ENCODE results near the gene GALP.

- no peak for TF ChIP-seq CTCF (IDR thresholded peaks at IDR 0.05)
- TF ChIP-seq POLR2A (IDR thresholded peaks at IDR 0.05): no peak
These were observed 1.1 kb downstream of the GALP start for GRCh38 chr19:56176881-56177280.

Measured in vagina (tissue), 2 donors.